PFSK-1 (cell line): ENCODE data around the gene CDC34.

Experiments
- FOXP2 ChIP-seq: optimal IDR thresholded peaks from 2 replicates; pipeline ENCODE3; 2011; ENCODE audit warnings: borderline replicate concordance, control low read depth, inconsistent platforms; ENCODE audit not compliant: insufficient read depth; ENCODE audit errors: extremely low read length, extremely low read depth
- POLR2AphosphoS5 ChIP-seq: IDR thresholded peaks from 2 replicates; pipeline ENCODE4 v1.6.1; 2012; ENCODE audit warnings: low read depth, mild to moderate bottlenecking, control low read depth, low read length, moderate library complexity
- REST ChIP-seq, 2 experiments: IDR thresholded peaks; 2 replicates each; pipeline versions ENCODE4 v1.6.1 to v1.8.0; 2011 to 2012; ENCODE audit warnings: low read depth in 2 of 2, low read length in 2 of 2, control low read depth in 1 of 2, inconsistent platforms in 1 of 2, mild to moderate bottlenecking in 1 of 2, moderate library complexity in 1 of 2; ENCODE audit not compliant: insufficient read depth in 1 of 2
- SIN3A ChIP-seq: IDR thresholded peaks from 2 replicates; pipeline ENCODE4 v1.6.1; 2012; ENCODE audit warnings: mild to moderate bottlenecking, low read length, moderate library complexity, borderline replicate concordance; ENCODE audit not compliant: insufficient read depth
- TAF1 ChIP-seq: IDR thresholded peaks from 2 replicates; pipeline ENCODE4 v1.6.1; 2012; ENCODE audit warnings: low read length, control low read depth, borderline replicate concordance; ENCODE audit not compliant: insufficient read depth

The CDC34 gene

GRCh38 chr19:536881-537404 is 5.4 kb downstream of the CDC34 start:
- TF ChIP-seq SIN3A = no peak
- TF ChIP-seq REST (IDR thresholded peaks at IDR 0.05; ENCODE audit: insufficient read depth in 1 of 2, low read depth in 2 of 2, low read length in 2 of 2) = no peak
- TF ChIP-seq TAF1 = no peak
- TF ChIP-seq POLR2AphosphoS5 = no peak
- TF ChIP-seq FOXP2 = no peak

- TF ChIP-seq REST (IDR thresholded peaks at IDR 0.05; ENCODE audit: insufficient read depth in 1 of 2, low read depth in 2 of 2, low read length in 2 of 2) (no peak), TAF1 (no peak), SIN3A (no peak), FOXP2 (no peak), POLR2AphosphoS5 (no peak)
Measured at GRCh38 chr19:538641-539428, 7.3 kb downstream of the CDC34 start.

- TF ChIP-seq SIN3A (no peak), FOXP2 (no peak), POLR2AphosphoS5 (no peak), TAF1 (no peak), REST (IDR thresholded peaks at IDR 0.05; ENCODE audit: insufficient read depth in 1 of 2, low read depth in 2 of 2, low read length in 2 of 2) (no peak)
Measured at GRCh38 chr19:539429-540030, 8.0 kb downstream of the CDC34 start.

GRCh38 chr19:540867-541637 is 9.5 kb downstream of the CDC34 start:
- TF ChIP-seq POLR2AphosphoS5 = no peak
- no peak for TF ChIP-seq SIN3A
- TF ChIP-seq FOXP2 = no peak
- TF ChIP-seq REST (IDR thresholded peaks at IDR 0.05; ENCODE audit: insufficient read depth in 1 of 2, low read depth in 2 of 2, low read length in 2 of 2) = no peak
- TF ChIP-seq TAF1 = no peak
